Activated CD4-positive, alpha-beta T cell treated with anti-CD3 and anti-CD28 coated beads, Interleukin-2, amount 50 U/mL, for 4 hours (primary cell): ENCODE data around the gene LTBP3.

Experiments
- DNase-seq, 2 experiments: peaks; one replicate each; pipeline ENCODE4 v3.0.0-alpha.2; 2020

The LTBP3 gene

DNA sequence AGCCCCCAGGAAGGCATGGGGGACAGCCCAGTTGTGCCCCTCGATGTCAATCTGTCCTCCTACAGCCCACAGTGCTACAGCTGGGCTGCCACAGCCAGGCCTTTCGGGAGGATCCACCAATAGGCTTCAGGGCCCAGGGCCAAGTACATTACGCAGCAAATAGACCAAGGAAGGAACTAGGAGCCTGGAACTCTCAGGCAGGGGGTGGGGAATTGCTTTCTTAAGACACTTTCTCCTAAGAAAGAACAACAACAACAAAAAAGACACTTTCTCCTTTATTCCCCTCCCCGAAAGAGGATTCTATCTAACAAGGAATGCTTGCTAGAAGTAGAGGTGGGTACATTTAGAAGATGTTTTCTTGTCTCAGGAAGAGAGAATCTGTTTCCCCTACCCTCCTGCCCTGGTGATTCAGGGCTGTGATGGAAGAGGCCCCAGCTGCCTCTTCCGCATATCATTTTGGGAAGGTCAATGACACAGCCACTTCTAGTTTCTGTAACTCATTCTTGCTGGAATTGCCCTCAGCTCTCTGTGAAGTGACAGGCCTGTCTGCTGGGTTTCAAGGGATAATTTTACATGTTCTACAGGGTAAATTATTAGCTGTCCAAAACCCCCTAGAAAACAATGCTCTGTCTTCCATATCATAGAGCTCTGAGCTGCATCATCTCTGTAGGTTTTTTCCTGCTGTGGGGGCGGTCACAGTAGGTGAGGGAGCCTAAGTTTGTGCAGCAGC is 65.4 kb downstream of the LTBP3 start:
- no peak for DNase-seq

GRCh38 chr11:65492387-65492636 is 65.8 kb downstream of the LTBP3 start:
- DNase-seq: no peak

GRCh38 chr11:65491614-65492386 is 66.4 kb downstream of the LTBP3 start:
- DNase-seq: no peak

GRCh38 chr11:65491163-65491465 is 67.0 kb downstream of the LTBP3 start:
- no peak for DNase-seq

GRCh38 chr11:65489706-65490320 is 68.3 kb downstream of the LTBP3 start:
- DNase-seq: no peak

DNA sequence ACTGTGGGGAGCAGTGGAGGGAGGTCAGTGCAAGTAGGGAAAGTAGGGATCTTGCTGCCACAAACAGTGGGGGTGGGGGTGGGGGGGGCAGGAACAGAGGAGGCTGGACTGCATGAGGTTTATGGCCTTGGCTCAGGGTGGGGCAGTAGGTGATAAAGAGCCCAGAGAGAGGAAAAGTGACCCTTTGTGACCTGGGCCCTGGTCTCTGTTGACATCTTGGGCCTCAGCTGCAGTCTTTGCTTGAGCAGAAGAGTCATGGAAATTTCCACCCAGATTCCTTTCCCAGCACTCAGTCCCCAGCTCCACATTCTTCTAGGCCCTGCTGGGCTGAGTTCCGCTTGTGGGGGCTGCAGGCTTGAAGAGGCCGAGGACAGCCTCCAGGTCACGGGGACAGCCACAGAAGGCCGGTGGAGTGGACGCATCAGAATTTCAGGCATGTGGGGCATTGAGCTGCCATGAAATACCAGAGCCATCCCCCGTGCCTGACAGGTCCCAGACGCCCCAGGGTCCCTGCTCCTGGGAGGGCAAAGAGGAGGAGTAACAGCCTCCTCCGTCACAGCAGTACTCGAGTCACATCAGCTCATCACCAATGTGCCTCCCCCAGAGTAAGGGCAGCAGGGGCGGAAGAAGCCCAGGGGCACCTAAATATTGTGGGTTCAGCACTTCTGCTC is 69.0 kb downstream of the LTBP3 start:
- DNase-seq: no peak
